Measurements from ENCODE around the gene IFNAR1.
A peak's percentile ranks its signal among the peaks of the same experiment; 100 is the strongest.

IFNAR1 gene

DNA sequence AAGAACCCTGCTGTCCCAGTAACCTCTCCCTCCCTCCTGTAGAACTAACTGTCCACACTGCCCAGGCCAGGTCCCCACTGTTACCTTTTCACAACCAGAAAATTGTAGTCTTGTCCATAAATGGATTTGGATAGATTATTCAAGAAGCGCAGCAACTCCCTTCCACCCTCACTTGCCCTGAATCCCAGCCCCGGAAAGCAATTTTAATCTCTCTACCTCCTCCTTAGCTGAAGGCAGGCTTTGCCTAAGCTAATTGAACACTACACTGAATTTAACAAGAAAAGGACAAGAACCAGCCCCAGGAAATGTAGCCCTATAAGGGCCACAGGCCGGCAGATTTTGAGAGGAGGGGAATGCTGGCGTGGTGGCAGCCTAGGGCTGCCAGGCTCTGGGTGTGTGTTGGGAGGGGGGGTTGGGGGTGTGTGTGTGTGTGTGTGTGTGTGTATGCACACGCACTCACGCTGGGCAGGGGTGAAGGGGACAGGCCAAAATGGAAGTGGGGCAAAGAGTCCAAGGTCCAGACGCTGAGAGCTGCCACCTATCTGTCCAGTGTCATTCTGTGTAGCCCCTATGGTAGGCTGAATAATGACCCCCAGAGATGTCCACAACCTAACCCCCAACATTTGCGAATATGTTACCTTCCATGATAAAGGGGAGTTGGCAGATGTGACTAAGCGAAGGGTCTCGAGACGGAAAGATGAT lies 67.7 kb downstream of the IFNAR1 start:
- no peaks in the 10 kb centered on the region for H3K9me3 ChIP-seq
- peaks cover 0 to 34% (median 15%) of the 10 kb centered on the region in 4 donors for H3K4me1 ChIP-seq
- no peak overlapping the region for H3K4me3 ChIP-seq
- no peak overlapping the region for H3K27ac ChIP-seq
- no peaks in the 10 kb centered on the region for H3K27me3 ChIP-seq
- TF ChIP-seq, protein P1, sequence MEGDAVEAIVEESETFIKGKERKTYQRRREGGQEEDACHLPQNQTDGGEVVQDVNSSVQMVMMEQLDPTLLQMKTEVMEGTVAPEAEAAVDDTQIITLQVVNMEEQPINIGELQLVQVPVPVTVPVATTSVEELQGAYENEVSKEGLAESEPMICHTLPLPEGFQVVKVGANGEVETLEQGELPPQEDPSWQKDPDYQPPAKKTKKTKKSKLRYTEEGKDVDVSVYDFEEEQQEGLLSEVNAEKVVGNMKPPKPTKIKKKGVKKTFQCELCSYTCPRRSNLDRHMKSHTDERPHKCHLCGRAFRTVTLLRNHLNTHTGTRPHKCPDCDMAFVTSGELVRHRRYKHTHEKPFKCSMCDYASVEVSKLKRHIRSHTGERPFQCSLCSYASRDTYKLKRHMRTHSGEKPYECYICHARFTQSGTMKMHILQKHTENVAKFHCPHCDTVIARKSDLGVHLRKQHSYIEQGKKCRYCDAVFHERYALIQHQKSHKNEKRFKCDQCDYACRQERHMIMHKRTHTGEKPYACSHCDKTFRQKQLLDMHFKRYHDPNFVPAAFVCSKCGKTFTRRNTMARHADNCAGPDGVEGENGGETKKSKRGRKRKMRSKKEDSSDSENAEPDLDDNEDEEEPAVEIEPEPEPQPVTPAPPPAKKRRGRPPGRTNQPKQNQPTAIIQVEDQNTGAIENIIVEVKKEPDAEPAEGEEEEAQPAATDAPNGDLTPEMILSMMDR (IDR thresholded peaks at IDR 0.05) = no peak
- DNase-seq = no peak
- H3K36me3 ChIP-seq = no peaks in the 10 kb centered on the region
- intact Hi-C loops (cut with DNase I; ENCODE audit: low total_unique reads) = no loop called here

DNA sequence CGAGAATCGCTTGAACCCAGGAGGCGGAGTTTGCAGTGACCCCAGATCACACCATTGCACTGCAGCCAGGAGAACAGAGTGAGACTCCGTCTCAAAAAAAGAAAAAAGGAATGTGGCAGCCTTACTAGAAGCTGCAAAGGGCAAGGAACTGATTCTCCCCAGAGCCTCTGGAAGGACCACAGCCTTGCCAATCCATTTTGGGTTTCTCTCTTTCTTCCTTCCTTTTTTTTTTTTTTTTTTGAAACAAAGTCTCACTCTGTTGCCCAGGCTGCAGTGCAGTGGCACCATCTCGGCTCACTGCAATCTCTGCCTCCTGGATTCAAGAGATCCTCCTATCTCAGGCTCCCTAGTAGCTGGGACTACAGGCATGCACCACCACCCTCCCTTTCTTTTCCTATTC lies 68.6 kb downstream of the IFNAR1 start:
- TF ChIP-seq, protein P1 (IDR thresholded peaks at IDR 0.05) = no peak
- no peaks in the 10 kb centered on the region for H3K9me3 ChIP-seq
- peaks cover 0 to 34% (median 15%) of the 10 kb centered on the region in 4 donors for H3K4me1 ChIP-seq
- H3K27ac ChIP-seq = no peak overlapping the region
- H3K27me3 ChIP-seq = no peaks in the 10 kb centered on the region
- H3K36me3 ChIP-seq = no peaks in the 10 kb centered on the region
- intact Hi-C loops (cut with DNase I; ENCODE audit: low total_unique reads) = no loop called here
- DNase-seq = no peak
- no peak overlapping the region for H3K4me3 ChIP-seq

DNA sequence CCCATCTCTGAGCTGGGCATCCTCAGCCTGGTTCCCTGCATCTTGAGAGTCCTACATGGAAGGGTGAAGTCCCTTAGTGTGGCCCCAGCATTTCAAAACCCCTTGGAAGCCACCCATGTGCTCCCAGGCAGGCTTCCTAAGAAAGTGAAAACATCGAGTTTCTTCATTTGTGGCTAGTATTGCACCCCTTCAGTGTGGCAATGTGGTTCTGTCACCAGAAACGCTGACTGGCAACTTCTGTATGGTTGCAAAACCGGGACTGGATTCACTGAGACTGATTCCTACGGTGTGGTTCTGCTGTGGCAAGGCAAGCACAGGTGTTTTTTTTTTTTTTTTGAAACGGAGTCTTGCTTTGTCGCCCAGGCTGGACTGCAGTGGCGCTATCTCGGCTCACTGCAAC lies 69.5 kb downstream of the IFNAR1 start:
- Histone ChIP-seq H3K36me3 (no peaks in the 10 kb centered on the region), H3K27me3 (no peaks in the 10 kb centered on the region), H3K9me3 (no peaks in the 10 kb centered on the region), H3K27ac (no peak overlapping the region), H3K4me1 (peaks cover 0 to 34% (median 15%) of the 10 kb centered on the region in 4 donors), H3K4me3 (no peak overlapping the region)
- DNase-seq = peak; percentile 55 to 69
- intact Hi-C loops (cut with DNase I; ENCODE audit: low total_unique reads) = no loop called here
- TF ChIP-seq, protein P1 (IDR thresholded peaks at IDR 0.05) = no peak

DNA sequence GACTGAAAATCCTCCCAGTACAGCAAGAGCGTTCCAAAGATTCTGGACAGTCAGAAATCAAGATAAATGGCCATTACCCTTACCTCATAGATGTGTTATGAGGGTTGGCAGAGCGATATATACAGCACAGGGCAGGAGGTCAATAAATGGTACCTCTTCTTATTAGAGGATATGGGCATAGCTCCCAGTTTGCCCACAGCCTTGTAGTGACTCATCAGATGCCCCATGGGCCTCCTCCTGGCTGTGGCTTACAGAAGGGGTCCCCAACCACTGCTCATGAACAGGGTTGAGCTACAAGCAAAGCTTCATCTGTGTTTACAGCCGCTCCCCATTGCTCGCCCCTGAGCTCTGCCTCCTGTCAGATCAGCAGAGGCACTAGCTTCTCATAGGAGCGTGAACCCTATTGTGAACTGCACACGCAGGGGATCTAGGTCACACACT lies 71.1 kb downstream of the IFNAR1 start:
- no peaks in the 10 kb centered on the region for H3K36me3 ChIP-seq
- peak overlapping the region in 1 of 2 donors; percentile 61 for H3K27ac ChIP-seq
- no peak overlapping the region for H3K4me3 ChIP-seq
- no peak for DNase-seq
- peaks cover 0 to 35% (median 15%) of the 10 kb centered on the region in 4 donors for H3K4me1 ChIP-seq
- no peaks in the 10 kb centered on the region for H3K9me3 ChIP-seq
- intact Hi-C loops (cut with DNase I; ENCODE audit: low total_unique reads) = no loop called here
- H3K27me3 ChIP-seq = no peaks in the 10 kb centered on the region
- TF ChIP-seq, protein P1 (IDR thresholded peaks at IDR 0.05) = no peak

DNA sequence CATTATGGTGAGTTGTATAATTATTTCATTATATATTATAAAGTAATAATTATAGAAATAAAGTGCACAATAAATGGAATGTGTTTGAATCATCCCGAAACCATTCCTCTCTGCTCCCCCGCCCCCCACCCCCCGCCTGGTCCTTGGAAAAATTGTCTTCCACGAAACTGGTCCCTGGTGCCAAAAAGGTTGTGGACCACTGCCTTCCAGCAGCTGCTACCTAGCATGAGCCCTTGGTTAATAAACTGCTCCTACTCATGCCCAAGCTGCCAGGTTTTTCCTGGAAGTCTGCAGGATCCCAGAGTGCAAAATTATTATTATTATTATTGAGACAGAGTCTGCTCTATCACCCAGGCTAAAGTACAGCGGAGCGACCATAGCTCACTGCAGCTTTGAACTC lies 71.7 kb downstream of the IFNAR1 start:
- intact Hi-C loops (cut with DNase I; ENCODE audit: low total_unique reads) = no loop called here
- H3K4me1 ChIP-seq = peaks cover 0 to 39% (median 15%) of the 10 kb centered on the region in 4 donors
- peak overlapping the region; percentile 50 to 61 for H3K27ac ChIP-seq
- H3K4me3 ChIP-seq = no peak overlapping the region
- no peaks in the 10 kb centered on the region for H3K36me3 ChIP-seq
- no peaks in the 10 kb centered on the region for H3K27me3 ChIP-seq
- TF ChIP-seq, protein P1 (IDR thresholded peaks at IDR 0.05) = no peak
- no peak for DNase-seq
- H3K9me3 ChIP-seq = no peaks in the 10 kb centered on the region

Measured in tibial artery (tissue), 4 donors.